H1 (cell line): ENCODE results near the gene PPOX. TPM values are rescaled to one million over a fixed set of nuclear protein-coding genes. Genes with fewer than 3 reads are reported as not detected.

Experiments
- CTBP2 ChIP-seq: IDR thresholded peaks from 2 replicates; pipeline ENCODE4 v1.7.0; 2011; ENCODE audit warnings: borderline replicate concordance, mild to moderate bottlenecking, moderate library complexity, mixed read lengths, low read length; ENCODE audit not compliant: insufficient read depth, insufficient read length
- EGR1 ChIP-seq: IDR thresholded peaks from 2 replicates; pipeline ENCODE4 v1.6.1; 2011; ENCODE audit warnings: low read depth, low read length, borderline replicate concordance
- JUND ChIP-seq: IDR thresholded peaks from 2 replicates; pipeline ENCODE4 v1.6.1; 2011; ENCODE audit warnings: mild to moderate bottlenecking, improper control_type of control experiment, low read length
- polyA plus RNA-seq, 7 experiments: library from polyadenylated mRNA; depleted of rRNA in 3 of 7; stranded (reverse) in 5 of 7; unstranded in 2 of 7; fragments of >200 nt in 5 of 7; fragments of 200-250 nt in 2 of 7; gene quantifications; 1 replicate in 5 of 7; 2 replicates in 1 of 7; 4 replicates in 1 of 7; pipeline versions ENCODE4 v1.2.1 to v1.2.3, GENCODE V29; 2011 to 2013; ENCODE audit warnings: missing spikeins in 2 of 7, mixed read lengths in 2 of 7
- total RNA-seq: library from RNA; stranded (reverse); fragmentation: NEBNext Ultra II Directional; extraction: Animal tissue kit (Norgen Biotek cat#: 25700); gene quantifications from 2 replicates; pipeline ENCODE4 v1.2.1, GENCODE V29; 2021
- TF ChIP-seq, protein P1 (sequence below): fragments of 300-600 bp; sonication (generic); IDR thresholded peaks from 2 replicates; pipeline ENCODE4 v1.7.1; 2012; ENCODE audit warnings: low read length, moderate library complexity, mild to moderate bottlenecking, inconsistent platforms; ENCODE audit not compliant: insufficient replicate concordance

PPOX gene
- total and polyA plus RNA-seq, 2 of the 8 experiments (the other 6 are each of a cell fraction or from before 2014, with no cell fraction given) = 39.4 to 40.4 TPM

DNA sequence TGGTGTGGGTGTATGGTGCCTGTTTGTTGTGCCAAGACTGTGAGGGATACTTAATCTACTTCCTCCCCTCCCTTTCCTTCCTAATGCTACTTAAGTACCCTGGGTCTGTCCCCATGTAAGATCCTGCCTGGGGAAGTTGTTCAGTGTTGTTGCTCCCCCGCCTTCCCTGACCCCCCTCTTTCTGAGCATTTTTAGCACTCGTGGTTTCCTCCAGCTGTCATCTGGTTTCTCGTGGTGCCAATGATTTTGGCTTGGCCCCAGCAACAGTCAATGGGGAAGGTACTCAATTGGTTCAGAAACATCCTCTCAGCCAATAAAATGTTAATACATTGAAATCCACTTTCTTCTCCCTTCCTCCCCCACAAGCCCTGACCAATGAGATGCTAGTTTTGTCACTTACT is 19.1 kb downstream of the PPOX start (continued):
- TF ChIP-seq, protein P1, sequence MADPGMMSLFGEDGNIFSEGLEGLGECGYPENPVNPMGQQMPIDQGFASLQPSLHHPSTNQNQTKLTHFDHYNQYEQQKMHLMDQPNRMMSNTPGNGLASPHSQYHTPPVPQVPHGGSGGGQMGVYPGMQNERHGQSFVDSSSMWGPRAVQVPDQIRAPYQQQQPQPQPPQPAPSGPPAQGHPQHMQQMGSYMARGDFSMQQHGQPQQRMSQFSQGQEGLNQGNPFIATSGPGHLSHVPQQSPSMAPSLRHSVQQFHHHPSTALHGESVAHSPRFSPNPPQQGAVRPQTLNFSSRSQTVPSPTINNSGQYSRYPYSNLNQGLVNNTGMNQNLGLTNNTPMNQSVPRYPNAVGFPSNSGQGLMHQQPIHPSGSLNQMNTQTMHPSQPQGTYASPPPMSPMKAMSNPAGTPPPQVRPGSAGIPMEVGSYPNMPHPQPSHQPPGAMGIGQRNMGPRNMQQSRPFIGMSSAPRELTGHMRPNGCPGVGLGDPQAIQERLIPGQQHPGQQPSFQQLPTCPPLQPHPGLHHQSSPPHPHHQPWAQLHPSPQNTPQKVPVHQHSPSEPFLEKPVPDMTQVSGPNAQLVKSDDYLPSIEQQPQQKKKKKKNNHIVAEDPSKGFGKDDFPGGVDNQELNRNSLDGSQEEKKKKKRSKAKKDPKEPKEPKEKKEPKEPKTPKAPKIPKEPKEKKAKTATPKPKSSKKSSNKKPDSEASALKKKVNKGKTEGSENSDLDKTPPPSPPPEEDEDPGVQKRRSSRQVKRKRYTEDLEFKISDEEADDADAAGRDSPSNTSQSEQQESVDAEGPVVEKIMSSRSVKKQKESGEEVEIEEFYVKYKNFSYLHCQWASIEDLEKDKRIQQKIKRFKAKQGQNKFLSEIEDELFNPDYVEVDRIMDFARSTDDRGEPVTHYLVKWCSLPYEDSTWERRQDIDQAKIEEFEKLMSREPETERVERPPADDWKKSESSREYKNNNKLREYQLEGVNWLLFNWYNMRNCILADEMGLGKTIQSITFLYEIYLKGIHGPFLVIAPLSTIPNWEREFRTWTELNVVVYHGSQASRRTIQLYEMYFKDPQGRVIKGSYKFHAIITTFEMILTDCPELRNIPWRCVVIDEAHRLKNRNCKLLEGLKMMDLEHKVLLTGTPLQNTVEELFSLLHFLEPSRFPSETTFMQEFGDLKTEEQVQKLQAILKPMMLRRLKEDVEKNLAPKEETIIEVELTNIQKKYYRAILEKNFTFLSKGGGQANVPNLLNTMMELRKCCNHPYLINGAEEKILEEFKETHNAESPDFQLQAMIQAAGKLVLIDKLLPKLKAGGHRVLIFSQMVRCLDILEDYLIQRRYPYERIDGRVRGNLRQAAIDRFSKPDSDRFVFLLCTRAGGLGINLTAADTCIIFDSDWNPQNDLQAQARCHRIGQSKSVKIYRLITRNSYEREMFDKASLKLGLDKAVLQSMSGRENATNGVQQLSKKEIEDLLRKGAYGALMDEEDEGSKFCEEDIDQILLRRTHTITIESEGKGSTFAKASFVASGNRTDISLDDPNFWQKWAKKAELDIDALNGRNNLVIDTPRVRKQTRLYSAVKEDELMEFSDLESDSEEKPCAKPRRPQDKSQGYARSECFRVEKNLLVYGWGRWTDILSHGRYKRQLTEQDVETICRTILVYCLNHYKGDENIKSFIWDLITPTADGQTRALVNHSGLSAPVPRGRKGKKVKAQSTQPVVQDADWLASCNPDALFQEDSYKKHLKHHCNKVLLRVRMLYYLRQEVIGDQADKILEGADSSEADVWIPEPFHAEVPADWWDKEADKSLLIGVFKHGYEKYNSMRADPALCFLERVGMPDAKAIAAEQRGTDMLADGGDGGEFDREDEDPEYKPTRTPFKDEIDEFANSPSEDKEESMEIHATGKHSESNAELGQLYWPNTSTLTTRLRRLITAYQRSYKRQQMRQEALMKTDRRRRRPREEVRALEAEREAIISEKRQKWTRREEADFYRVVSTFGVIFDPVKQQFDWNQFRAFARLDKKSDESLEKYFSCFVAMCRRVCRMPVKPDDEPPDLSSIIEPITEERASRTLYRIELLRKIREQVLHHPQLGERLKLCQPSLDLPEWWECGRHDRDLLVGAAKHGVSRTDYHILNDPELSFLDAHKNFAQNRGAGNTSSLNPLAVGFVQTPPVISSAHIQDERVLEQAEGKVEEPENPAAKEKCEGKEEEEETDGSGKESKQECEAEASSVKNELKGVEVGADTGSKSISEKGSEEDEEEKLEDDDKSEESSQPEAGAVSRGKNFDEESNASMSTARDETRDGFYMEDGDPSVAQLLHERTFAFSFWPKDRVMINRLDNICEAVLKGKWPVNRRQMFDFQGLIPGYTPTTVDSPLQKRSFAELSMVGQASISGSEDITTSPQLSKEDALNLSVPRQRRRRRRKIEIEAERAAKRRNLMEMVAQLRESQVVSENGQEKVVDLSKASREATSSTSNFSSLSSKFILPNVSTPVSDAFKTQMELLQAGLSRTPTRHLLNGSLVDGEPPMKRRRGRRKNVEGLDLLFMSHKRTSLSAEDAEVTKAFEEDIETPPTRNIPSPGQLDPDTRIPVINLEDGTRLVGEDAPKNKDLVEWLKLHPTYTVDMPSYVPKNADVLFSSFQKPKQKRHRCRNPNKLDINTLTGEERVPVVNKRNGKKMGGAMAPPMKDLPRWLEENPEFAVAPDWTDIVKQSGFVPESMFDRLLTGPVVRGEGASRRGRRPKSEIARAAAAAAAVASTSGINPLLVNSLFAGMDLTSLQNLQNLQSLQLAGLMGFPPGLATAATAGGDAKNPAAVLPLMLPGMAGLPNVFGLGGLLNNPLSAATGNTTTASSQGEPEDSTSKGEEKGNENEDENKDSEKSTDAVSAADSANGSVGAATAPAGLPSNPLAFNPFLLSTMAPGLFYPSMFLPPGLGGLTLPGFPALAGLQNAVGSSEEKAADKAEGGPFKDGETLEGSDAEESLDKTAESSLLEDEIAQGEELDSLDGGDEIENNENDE = no peak
- TF ChIP-seq JUND (no peak), CTBP2 (no peak), EGR1 (no peak)
- TF ChIP-seq, all 59 proteins: peak for 0
